Activated CD4-positive, alpha-beta T cell treated with anti-CD3 and anti-CD28 coated beads, Interleukin-2, amount 50 U/mL, for 48 hours (primary cell): ENCODE measurements around the gene OSER1.
"Not testable (repeated sequence)": the region's sequence is repeated elsewhere in the genome, so short reads cannot be mapped to it uniquely, and the experiment has no call there.

ENCODE experiments used
- DNase-seq, 2 experiments: peaks; one replicate each; pipeline ENCODE4 v3.0.0-alpha.2; 2020

OSER1 gene

GRCh38 chr20:44210406-44211176 is at the start of gene OSER1:
TSS of gene OSER1 (minus strand) at chr20:44210771. CDS start at chr20:44206957, 3,814 bp downstream.
- DNase-seq = peak; percentile 96 to 97

DNA sequence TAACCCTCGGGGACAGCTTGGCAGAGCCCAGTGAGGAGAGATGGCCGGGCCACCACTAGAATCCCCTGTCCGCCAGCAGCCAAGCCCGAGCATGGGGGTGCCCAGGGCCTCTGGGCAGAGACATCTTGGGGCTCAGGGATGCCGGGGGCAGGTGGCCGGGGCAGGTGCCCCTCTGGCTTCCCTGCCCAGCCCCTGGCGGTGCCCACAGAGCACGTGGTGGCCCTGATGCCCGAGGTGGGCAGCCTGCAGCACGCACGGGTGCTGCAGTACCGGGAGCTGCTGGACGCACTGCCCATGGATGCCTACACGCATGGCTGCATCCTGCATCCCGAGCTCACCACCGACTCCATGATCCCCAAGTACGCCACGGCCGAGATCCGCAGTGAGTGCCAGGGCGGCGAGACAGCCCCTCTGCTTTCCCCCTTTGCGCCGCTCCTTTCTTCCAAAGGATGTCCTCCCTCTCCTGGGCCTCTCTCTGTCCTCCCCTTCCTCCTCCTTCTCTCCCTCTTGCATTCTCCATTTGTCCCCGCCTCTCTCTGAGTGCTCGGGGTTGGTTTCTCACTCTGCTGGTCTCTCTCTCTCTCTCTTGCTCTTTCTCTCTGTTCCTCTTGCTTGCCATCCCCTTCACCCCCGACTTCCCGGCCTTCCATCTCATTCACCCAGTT is 47.8 kb upstream of the OSER1 start:
- no peak for DNase-seq

- no peak for DNase-seq
These were observed 46.4 kb upstream of the OSER1 start for GRCh38 chr20:44256961-44257360.

DNA sequence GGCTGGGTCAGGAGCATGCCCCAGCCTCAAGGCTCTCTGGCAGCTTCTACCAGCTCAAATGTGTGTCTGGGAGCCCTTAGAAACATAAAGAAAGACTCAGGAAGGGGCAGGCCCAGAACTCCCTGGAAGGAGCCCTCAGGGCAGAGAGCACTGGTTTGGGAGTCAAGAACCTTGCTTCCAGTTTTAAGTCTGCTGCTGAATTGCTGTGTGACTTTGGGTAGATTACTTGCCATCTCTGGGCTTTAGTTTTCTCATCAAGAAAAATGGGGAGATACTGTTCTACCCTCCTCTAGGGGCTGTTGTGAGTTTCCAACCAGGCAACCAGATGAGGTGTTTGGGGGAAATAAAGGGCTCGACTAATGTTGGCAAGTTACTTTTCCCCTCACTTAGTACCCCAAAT is 45.4 kb upstream of the OSER1 start:
- no peak for DNase-seq

DNA sequence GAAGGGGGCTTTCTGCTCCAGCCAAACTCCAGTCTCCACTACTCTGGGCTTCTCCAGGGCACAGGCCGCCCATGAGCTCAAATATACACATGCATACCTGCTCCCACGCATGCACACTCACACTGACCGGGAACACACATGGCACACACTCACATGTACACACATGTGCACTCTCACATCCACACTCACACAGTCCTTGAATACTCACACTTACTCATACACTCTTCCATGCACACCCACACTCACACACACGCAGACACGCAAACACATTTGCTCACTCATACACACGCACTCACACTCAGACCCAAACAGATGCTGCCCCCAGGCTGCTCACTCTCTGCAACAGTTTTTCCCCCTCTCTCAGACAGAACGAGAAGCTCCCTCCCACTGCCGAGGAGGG is 43.5 kb upstream of the OSER1 start:
- DNase-seq = no peak

GRCh38 chr20:44253528-44253927 is 43.0 kb upstream of the OSER1 start:
- no peak for DNase-seq

DNA sequence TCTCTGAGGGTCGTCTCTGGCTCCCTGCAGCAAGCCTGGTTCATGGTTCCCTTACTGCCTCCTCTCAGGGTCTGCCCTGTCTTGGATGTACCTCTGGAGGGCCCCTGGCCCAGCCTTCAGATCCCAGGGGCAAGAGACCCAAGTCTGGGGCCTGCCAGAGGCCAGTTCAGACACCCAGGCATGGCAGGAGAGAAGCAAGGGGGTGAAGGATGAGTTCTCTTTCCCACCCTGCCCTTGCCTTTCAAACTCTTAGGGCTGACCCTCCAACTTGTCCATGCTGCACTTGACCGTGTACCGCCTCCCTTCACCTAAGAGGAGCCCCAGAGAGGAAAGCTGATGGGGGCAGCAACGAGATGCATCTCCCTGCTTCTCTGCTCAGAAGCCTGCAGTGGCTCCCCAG is 40.7 kb upstream of the OSER1 start:
- DNase-seq = no peak

- DNase-seq = no peak
These were observed 37.8 kb upstream of the OSER1 start for GRCh38 chr20:44248410-44248759.

DNA sequence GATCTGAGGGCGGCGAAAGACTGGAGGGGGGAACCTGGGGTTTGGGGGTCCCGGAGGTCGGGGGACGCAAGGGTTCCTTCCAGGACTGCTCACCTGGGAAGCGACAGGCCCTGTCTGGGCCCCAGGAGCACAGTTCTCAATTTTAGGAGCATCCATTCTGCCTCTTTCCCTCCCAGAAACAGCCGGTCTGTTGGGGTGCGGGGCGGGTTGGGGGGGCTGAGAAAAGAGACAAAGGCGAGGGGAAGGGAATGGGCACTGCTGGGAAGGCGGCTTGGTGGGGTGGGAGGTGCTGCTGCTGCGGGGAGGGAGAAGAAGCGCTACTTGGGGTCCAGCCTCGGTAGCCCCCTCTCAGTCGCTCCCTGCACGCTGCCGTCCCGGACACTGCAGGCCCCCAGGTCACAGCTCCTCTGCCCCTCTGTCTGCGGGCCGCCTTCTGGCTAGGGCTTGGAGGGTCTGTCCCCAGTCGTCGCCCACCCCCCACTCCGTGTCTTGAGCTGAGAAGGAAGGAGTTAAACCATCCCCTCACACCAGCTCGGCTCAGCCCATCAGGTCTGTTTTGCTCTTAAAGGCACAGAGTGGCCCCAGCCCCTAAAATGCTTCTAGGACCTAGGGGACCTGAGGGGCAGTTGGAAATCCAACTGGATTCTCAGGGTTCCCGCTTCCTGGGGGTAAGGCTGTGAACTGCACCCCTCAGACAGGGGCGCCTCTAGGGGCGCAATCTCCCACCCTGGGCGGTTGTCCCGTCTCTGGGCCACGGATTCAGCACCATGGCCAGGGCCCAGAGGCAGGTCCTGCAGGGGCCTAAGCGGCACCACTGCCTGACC is 37.2 kb upstream of the OSER1 start:
- peak; percentile 14 to 31 for DNase-seq

DNA sequence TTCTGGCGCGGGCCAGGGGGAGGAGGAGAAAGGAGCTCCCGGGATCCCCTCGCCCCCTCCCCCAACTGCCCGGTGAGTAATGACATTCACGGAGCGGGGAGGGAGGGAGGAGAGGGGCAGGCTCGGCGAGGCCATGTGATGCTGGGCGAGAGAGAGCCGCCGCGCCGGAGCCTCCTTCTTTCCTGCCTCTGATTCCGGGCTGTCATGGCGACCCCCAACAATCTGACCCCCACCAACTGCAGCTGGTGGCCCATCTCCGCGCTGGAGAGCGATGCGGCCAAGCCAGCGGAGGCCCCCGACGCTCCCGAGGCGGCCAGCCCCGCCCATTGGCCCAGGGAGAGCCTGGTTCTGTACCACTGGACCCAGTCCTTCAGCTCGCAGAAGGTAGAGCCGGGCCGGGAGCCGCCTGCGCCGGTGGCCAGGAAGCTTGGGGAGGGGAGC is 36.6 kb upstream of the OSER1 start, which contains the start of gene GDAP1L1:
Gene GDAP1L1, plus strand, starts transcription at position 178 of the 441 bp plus-strand sequence. Its CDS starts 27 bp downstream, at position 205.
- no peak for DNase-seq

- DNase-seq = no peak
These were observed 35.4 kb upstream of the OSER1 start for GRCh38 chr20:44245977-44246376.

DNA sequence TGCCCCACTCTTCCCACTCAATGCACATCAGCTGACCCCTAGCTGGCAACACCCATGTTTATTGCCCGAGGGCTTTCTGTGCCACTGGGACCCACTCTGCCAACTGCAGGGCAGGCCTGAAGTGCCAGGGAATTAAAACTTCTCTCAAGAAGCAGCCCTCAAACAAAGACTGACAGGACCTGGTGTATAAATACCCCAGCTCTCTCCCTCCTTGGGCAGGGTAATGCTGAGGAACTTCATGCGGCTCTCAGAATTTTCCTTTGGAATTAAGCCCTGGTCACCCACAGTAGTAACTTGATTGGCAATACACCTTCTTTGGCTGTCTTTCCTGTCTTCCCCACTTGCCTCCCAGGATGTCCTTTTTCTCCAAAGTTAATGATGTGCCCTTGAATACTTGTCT is 31.2 kb upstream of the OSER1 start:
- no peak for DNase-seq

DNA sequence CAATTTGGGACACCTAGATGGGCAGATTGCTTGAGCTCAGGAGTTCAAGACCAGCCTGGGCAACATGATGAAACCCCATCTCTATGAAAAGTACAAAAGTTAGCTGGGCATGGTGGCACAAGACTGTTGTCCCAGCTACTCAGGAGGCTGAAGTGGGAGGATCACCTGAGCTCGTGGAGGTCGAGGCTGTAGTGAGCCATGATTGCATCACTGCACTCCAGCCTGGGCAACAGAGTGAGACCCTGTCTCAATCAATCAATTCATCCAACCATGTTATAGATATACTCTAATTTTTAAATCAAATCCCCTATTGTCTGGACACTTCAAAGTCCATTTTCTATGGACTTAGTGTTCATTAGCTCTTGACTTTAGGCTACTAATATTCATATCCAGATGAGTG is 26.3 kb upstream of the OSER1 start:
- not testable (repeated sequence) for DNase-seq

DNA sequence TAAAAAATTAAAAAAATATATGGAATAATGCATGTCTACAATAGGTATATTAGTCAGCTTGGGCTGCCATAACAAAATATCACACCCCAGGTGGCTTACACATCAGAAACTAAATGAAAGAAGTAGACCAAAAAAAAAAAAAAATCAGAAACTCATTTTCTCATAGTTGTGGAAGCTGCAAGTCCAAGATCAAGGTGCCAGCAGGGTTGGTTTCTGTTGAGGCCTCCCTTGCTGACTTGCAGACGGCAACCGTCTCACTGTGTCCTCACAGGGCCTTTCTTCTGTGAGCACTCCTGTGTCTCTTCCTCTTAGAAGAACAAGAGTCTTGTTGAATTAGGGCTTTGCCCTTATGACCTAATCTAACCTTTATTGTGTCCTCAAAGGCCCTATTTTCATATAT is 25.1 kb upstream of the OSER1 start:
- DNase-seq = no peak

DNA sequence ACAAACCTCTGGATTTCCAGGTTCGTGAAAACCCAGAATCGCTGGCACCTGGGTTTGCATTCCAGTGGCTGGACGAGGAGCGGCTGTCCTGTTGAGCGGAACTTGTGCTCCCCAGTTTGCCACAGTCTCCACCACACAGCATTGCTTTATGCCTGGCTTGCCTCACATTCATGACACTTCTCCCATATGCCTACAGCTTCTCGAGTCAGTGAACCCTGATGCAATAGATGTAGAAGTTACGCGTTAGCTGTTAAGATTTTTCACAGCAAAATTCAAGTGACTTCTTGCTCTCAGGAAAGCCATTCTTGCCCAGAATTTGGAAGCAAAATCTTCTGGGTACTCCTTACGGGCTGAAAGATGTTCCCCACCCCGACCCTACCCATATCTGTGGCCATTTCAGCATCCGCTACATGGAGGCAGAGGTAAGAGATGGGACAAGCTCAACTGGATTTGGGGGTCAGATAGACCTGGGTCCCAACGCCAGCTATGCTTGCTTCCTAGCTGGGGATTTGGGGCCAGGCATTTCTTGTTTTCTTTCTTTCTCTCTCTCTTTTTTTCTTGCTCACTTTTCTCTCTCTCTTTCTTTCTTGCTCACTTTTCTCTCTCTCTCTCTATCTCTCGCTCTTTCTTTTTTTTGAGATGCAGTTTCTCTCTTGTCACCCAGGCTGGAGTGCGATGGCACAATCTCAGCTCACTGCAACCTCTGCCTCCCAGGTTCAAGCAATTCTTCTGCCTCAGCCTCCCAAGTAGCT is 24.2 kb upstream of the OSER1 start:
- DNase-seq = no peak

DNA sequence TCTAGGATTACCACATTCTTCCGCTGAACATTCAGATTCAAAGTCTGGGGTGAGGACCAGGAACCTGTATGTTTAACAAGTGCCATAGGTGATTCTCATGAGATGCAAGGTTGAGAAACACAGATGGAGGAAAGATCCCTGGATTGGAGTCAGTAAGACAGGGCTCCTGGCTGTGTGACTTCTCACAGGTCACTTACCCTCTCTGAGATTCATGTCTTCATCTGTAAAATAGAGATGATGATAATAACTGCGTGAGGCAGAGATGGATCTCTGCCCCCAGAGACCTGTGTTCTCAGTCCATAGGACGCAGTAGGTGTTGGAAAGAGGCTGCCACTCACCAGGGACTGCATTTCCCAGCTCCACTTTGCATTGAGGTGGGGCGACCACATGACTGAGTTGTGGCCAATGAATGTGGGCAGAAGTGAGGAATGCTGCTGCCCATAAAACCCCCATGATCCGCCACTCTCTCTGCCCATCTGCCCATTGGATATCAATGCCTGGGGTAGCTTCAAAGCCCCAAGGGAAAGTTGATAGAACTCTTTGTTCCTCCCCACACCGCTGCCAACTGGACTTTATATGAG is 23.0 kb upstream of the OSER1 start:
- DNase-seq = no peak

GRCh38 chr20:44232469-44232856 is 21.9 kb upstream of the OSER1 start:
- DNase-seq = not testable (repeated sequence)

GRCh38 chr20:44231713-44232468 is 21.3 kb upstream of the OSER1 start:
- no peak for DNase-seq

- DNase-seq = no peak
These were observed 20.6 kb upstream of the OSER1 start for GRCh38 chr20:44231193-44231592.

GRCh38 chr20:44228465-44229258 is 18.1 kb upstream of the OSER1 start:
- DNase-seq = no peak

GRCh38 chr20:44224637-44225036 is 14.1 kb upstream of the OSER1 start:
- DNase-seq = no peak
